SU-DHL-6 (cell line): ENCODE measurements around the gene INSR.

Experiments
- H2AFZ ChIP-seq: fragments of 200-600 bp; sonication (generic); 2 replicates; pipeline ENCODE4 v1.6.1; 2014; ENCODE audit warnings: low read depth, mild to moderate bottlenecking, moderate library complexity, mixed read lengths, antibody characterized with exemption, low read length; ENCODE audit not compliant: severe bottlenecking
- H3F3A ChIP-seq: fragments of 200-600 bp; shearing (Covaris generic); 2 replicates; pipeline ENCODE4 v1.6.0; 2016; ENCODE audit warnings: antibody characterized with exemption, mild to moderate bottlenecking; ENCODE audit not compliant: insufficient read depth
- H3K27ac ChIP-seq: fragments of 200-600 bp; sonication (generic); 2 replicates; pipeline ENCODE4 v1.5.1; 2016; ENCODE audit warnings: low read depth, mild to moderate bottlenecking, low read length, moderate library complexity, mixed read lengths
- H3K27me3 ChIP-seq: fragments of 200-600 bp; sonication (generic), shearing (Covaris generic); 2 replicates; pipeline ENCODE4 v1.6.0; 2014; ENCODE audit warnings: mild to moderate bottlenecking, low read length
- H3K36me3 ChIP-seq: fragments of 200-600 bp; sonication (generic); 2 replicates; pipeline ENCODE4 v1.6.1; 2014; ENCODE audit warnings: mild to moderate bottlenecking, low read length, mixed read lengths
- H3K4me2 ChIP-seq: fragments of 300-600, 200-600 bp; shearing (Covaris generic), sonication (generic); 2 replicates; pipeline ENCODE4 v1.6.0; 2014; ENCODE audit warnings: low read length, low read depth, mild to moderate bottlenecking; ENCODE audit not compliant: poor library complexity, severe bottlenecking
- H3K4me3 ChIP-seq: fragments of 200-600 bp; sonication (generic); 2 replicates; pipeline ENCODE4 v1.5.1; 2014; ENCODE audit warnings: antibody characterized with exemption, low read length, mild to moderate bottlenecking, mixed read lengths; ENCODE audit not compliant: insufficient read depth, poor library complexity, severe bottlenecking
- H3K79me2 ChIP-seq: fragments of 200-600 bp; sonication (generic); 2 replicates; pipeline ENCODE4 v1.6.1; 2014; ENCODE audit warnings: mild to moderate bottlenecking, low read length, moderate library complexity; ENCODE audit not compliant: insufficient read depth
- H3K9ac ChIP-seq: fragments of 200-600 bp; sonication (generic); 2 replicates; pipeline ENCODE4 v1.7.0; 2014; ENCODE audit warnings: mild to moderate bottlenecking, low read length
- H3K9me2 ChIP-seq: fragments of 200-600 bp; sonication (generic); replicated peaks from 2 replicates; pipeline ENCODE4 v1.6.1; 2014; ENCODE audit warnings: low read length; ENCODE audit not compliant: insufficient read depth
- H3K9me3 ChIP-seq: fragments of 200-600 bp; sonication (generic); 2 replicates; pipeline ENCODE4 v1.6.1; 2014; ENCODE audit warnings: low read length, mixed read lengths; ENCODE audit not compliant: insufficient read depth
- H4K20me1 ChIP-seq: fragments of 200-600 bp; sonication (generic); 2 replicates; pipeline ENCODE4 v1.6.1; 2014; ENCODE audit warnings: low read depth, mild to moderate bottlenecking, antibody characterized with exemption, low read length, moderate library complexity, mixed read lengths
- CTCF ChIP-seq: fragments of 200-600 bp; sonication (generic); IDR thresholded peaks from one replicate; pipeline ENCODE4 v1.5.1; 2017; ENCODE audit warnings: antibody characterized with exemption, mild to moderate bottlenecking, low read length, moderate library complexity; ENCODE audit not compliant: insufficient read depth, poor library complexity, severe bottlenecking
- EZH2phosphoT487 ChIP-seq: fragments of 200-600 bp; sonication (generic), shearing (Covaris generic); conservative IDR thresholded peaks from 2 replicates; pipeline ENCODE4 v1.6.1; 2018; ENCODE audit warnings: mild to moderate bottlenecking, antibody characterized with exemption, low read length, moderate library complexity, mixed read lengths

INSR gene

GRCh38 chr19:7099597-7099921 lies 194.7 kb downstream of the INSR start:
- Histone ChIP-seq H3F3A (peaks cover 8% of the 10 kb centered on the region; the same call in 1 of the 2 replicates), H3K4me3 (peak overlapping the region; percentile 48), H3K27ac (0 out of 2 replicates have a peak overlapping the region, but pooled peaks have one; percentile 39), H4K20me1 (no peaks in the 10 kb centered on the region), H3K9ac (peak overlapping the region; percentile 61), H3K9me3 (0 out of 2 replicates have a peak, but pooled peaks cover 5% of the 10 kb centered on the region), H3K9me2 (no peaks in the 10 kb centered on the region), H3K79me2 (no peaks in the 10 kb centered on the region), H2AFZ (peak overlapping the region; percentile 82), H3K4me2 (peak overlapping the region; percentile 55), H3K36me3 (no peaks in the 10 kb centered on the region), H3K27me3 (no peaks in the 10 kb centered on the region)
- TF ChIP-seq EZH2phosphoT487 (no peak), CTCF (no peak)

- no peaks in the 10 kb centered on the region for H3K36me3 ChIP-seq
- H3K4me2 ChIP-seq: peak overlapping the region; percentile 55
- H4K20me1 ChIP-seq: no peaks in the 10 kb centered on the region
- peak overlapping the region; percentile 48 for H3K4me3 ChIP-seq
- peak overlapping the region; percentile 39; the same call in 1 of the 2 replicates for H3K27ac ChIP-seq
- H3K79me2 ChIP-seq: no peaks in the 10 kb centered on the region
- TF ChIP-seq EZH2phosphoT487 (no peak), CTCF (no peak)
- 0 out of 2 replicates have a peak, but pooled peaks cover 5% of the 10 kb centered on the region for H3K9me3 ChIP-seq
- no peaks in the 10 kb centered on the region for H3K27me3 ChIP-seq
- peaks cover 8% of the 10 kb centered on the region; the same call in 1 of the 2 replicates for H3F3A ChIP-seq
- H3K9me2 ChIP-seq: no peaks in the 10 kb centered on the region
- H2AFZ ChIP-seq: peak overlapping the region; percentile 82
- peak overlapping the region; percentile 61 for H3K9ac ChIP-seq
These were observed 195.3 kb downstream of the INSR start for GRCh38 chr19:7098701-7099596.

- Histone ChIP-seq H3K27me3 (no peaks in the 10 kb centered on the region), H4K20me1 (no peaks in the 10 kb centered on the region), H3K9me2 (no peaks in the 10 kb centered on the region), H3F3A (peaks cover 8% of the 10 kb centered on the region; the same call in 1 of the 2 replicates), H3K4me3 (no peak overlapping the region), H3K4me2 (peak overlapping the region; percentile 55), H3K9ac (no peak overlapping the region), H3K27ac (no peak overlapping the region), H3K36me3 (no peaks in the 10 kb centered on the region), H3K9me3 (0 out of 2 replicates have a peak, but pooled peaks cover 5% of the 10 kb centered on the region), H3K79me2 (no peaks in the 10 kb centered on the region), H2AFZ (no peak overlapping the region)
- TF ChIP-seq CTCF (no peak), EZH2phosphoT487 (no peak)
These were observed 196.1 kb downstream of the INSR start for GRCh38 chr19:7098096-7098495.
